Measurements from ENCODE around the gene PSENEN. TPM values are rescaled to one million over a fixed set of nuclear protein-coding genes. Genes with fewer than 3 reads are reported as not detected.

The PSENEN gene
- total RNA-seq, 4 donors from 2014 or later = 6.6 to 80.0 (median 56.8) TPM

DNA sequence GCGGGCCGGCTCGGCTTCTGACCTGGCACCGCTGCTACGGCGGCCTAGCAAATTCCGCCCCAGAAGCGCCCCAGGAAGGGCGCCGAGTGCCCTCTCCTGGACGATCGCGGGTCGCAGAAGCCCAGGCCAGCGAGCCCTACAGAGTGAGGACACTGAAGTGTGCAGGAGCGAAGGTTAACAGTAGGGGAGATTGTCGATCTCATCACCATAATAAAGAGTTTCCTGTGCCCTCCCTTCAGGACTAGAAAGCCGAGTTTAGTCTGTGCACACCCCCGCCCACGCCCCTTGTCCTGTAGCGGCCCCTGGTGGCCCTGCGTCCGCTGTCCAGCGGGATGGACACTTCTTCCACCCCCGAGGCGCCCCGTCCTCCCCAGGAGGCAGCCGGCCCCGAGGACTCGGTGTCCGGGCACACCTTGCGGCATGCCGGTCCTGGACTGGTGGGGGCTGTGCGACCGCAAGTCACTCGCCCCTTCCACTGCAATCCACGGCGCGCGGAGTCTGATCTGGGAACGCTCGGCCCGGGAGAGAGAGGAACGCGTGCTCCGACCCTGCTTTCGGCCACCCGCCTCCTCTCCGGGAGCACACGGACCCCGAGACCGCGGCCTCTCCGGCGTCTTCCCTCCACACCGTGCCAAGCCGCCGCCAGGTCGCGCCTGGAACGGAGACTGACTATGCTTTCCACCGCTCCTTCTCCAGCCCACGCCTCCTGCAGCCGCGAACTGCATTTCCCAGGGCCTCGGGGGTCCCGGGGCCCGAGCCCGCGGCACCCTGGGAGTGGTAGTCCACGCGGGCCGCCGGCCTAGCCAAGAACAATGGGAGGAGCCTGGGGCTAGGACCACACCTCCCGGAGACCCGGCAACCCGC is 28.4 kb upstream of the PSENEN start:
- peak overlapping the region; percentile 91 to 95 (median 92) for H3K27ac ChIP-seq
- peak; percentile 44 for TF ChIP-seq POLR2A (IDR thresholded peaks at IDR 0.05)
- TF ChIP-seq EP300 (IDR thresholded peaks at IDR 0.05; ENCODE audit: low read depth) = no peak
- TF ChIP-seq, protein P1, sequence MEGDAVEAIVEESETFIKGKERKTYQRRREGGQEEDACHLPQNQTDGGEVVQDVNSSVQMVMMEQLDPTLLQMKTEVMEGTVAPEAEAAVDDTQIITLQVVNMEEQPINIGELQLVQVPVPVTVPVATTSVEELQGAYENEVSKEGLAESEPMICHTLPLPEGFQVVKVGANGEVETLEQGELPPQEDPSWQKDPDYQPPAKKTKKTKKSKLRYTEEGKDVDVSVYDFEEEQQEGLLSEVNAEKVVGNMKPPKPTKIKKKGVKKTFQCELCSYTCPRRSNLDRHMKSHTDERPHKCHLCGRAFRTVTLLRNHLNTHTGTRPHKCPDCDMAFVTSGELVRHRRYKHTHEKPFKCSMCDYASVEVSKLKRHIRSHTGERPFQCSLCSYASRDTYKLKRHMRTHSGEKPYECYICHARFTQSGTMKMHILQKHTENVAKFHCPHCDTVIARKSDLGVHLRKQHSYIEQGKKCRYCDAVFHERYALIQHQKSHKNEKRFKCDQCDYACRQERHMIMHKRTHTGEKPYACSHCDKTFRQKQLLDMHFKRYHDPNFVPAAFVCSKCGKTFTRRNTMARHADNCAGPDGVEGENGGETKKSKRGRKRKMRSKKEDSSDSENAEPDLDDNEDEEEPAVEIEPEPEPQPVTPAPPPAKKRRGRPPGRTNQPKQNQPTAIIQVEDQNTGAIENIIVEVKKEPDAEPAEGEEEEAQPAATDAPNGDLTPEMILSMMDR (IDR thresholded peaks at IDR 0.05) = peak; percentile 90 to 97 (median 93)
- peak in 2 of 3 donors; percentile 53 to 54 for TF ChIP-seq POLR2AphosphoS5 (IDR thresholded peaks at IDR 0.05)
- WGBS, 2 donors (ENCODE audit: low coverage in 1 of 2) = 1% methylated on average over 62 of the region's 77 CpGs; no CpG with 5 or more reads in 1 of the 2 donors
- in situ Hi-C loops (cut with MboI; ENCODE audit: low pct_ligation_motif_present in 1 of 4, low pct_unique_long_range_greater_than_20kb in 1 of 4, low sequenced_read_pairs in 3 of 4) (no loop called here), intact Hi-C loops (cut with DNase I; ENCODE audit: low total_unique reads) (loop anchor here (10.0 kb wide), 1 partner anchor 172 kb away; the partner anchor contains the start of gene TMEM147)
- peak; percentile 89 for DNase-seq
- peaks cover 18 to 28% (median 24%) of the 10 kb centered on the region in 4 donors for H3K4me1 ChIP-seq
- no peaks in the 10 kb centered on the region for H3K9me3 ChIP-seq
- H3K36me3 ChIP-seq = peaks cover 0 to 6% (median 0%) of the 10 kb centered on the region in 4 donors
- H3K4me3 ChIP-seq = peak overlapping the region; percentile 75 to 89 (median 86)
- no peaks in the 10 kb centered on the region for H3K27me3 ChIP-seq

DNA sequence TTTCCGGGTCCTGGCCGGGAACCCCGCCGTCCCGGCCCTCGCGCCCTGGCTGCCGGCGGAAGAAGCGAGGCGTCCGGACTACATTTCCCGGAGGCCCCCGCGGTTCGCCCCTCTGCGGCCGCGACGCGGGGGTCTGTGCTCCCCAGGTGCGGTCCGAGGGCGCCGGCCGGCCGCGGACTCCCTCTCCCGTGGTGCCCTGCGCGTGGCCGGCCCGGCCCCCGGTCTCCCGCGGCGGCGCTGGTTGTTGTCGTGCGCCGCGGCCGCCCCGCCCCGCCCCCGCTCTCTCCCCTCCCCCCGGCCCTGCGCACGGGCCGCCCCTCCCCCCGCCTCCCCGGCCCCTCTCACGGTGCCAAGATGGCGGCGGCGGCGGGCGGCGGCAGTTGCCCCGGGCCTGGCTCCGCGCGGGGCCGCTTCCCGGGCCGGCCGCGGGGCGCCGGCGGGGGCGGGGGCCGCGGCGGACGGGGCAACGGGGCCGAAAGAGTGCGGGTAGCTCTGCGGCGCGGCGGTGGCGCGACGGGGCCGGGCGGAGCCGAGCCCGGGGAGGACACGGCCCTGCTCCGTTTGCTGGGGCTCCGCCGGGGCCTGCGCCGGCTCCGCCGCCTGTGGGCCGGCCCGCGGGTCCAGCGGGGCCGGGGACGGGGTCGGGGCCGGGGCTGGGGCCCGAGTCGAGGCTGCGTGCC is 27.6 kb upstream of the PSENEN start, which contains the start of gene KMT2B:
TSS of gene KMT2B (plus strand) at position 339 of the 680 bp plus-strand sequence. CDS start at position 355, 16 bp downstream.
- 1% methylated on average over 33 of the region's 109 CpGs; no CpG with 5 or more reads in 1 of the 2 donors for WGBS, 2 donors (ENCODE audit: low coverage in 1 of 2)
- TF ChIP-seq, protein P1 (IDR thresholded peaks at IDR 0.05) = no peak
- TF ChIP-seq POLR2AphosphoS5 (IDR thresholded peaks at IDR 0.05) = peak in 1 of 3 donors; percentile 7
- peaks cover 0 to 12% (median 3%) of the 10 kb centered on the region in 4 donors for H3K36me3 ChIP-seq
- DNase-seq = peak; percentile 96
- in situ Hi-C loops (cut with MboI; ENCODE audit: low pct_ligation_motif_present in 1 of 4, low pct_unique_long_range_greater_than_20kb in 1 of 4, low sequenced_read_pairs in 3 of 4) = no loop called here
- peaks cover 18 to 28% (median 24%) of the 10 kb centered on the region in 4 donors for H3K4me1 ChIP-seq
- no peaks in the 10 kb centered on the region for H3K9me3 ChIP-seq
- H3K27ac ChIP-seq = peak within 1 kb of the TSS; percentile 91 to 95 (median 92)
- H3K27me3 ChIP-seq = no peaks in the 10 kb centered on the region
- intact Hi-C loops (cut with DNase I; ENCODE audit: low total_unique reads) = loop anchor here (10.0 kb wide), 1 partner anchor 173 kb away; the partner anchor contains the start of gene TMEM147
- H3K4me3 ChIP-seq = peak within 1 kb of the TSS; percentile 81 to 89 (median 86)

GRCh38 chr19:35718345-35719041 is 27.0 kb upstream of the PSENEN start:
- Histone ChIP-seq H3K27ac (peak overlapping the region; percentile 91 to 95 (median 92)), H3K9me3 (no peaks in the 10 kb centered on the region), H3K36me3 (peaks cover 0 to 19% (median 7%) of the 10 kb centered on the region in 4 donors), H3K27me3 (no peaks in the 10 kb centered on the region), H3K4me1 (peaks cover 18 to 28% (median 24%) of the 10 kb centered on the region in 4 donors), H3K4me3 (peak overlapping the region; percentile 52 to 89 (median 85))
- TF ChIP-seq POLR2AphosphoS5 (IDR thresholded peaks at IDR 0.05) (no peak), EP300 (IDR thresholded peaks at IDR 0.05; ENCODE audit: low read depth) (no peak), POLR2A (IDR thresholded peaks at IDR 0.05) (no peak)
- TF ChIP-seq, protein P1 (IDR thresholded peaks at IDR 0.05) = no peak
- DNase-seq = peak; percentile 49
- intact Hi-C loops (cut with DNase I; ENCODE audit: low total_unique reads) = loop anchor here (10.0 kb wide), 1 partner anchor 174 kb away; the partner anchor contains the start of gene TMEM147
- in situ Hi-C loops (cut with MboI; ENCODE audit: low pct_ligation_motif_present in 1 of 4, low pct_unique_long_range_greater_than_20kb in 1 of 4, low sequenced_read_pairs in 3 of 4) = no loop called here
- 0 to 1% methylated on average over 1 to 15 of the region's 42 CpGs for WGBS, 2 donors (ENCODE audit: low coverage in 1 of 2)
